Adrenal gland (tissue), 12 donors: Measurements from ENCODE around the gene FCHSD1. TPM values are rescaled to one million over a fixed set of nuclear protein-coding genes. Genes with fewer than 3 reads are reported as not detected.

Experiments used
- DNase-seq, 7 donors: peaks; one replicate each; pipeline ENCODE4 v3.0.0-alpha.2; 2019 to 2020
- H3K27ac ChIP-seq, 5 donors: fragments of 200-600 bp; sonication (generic) in 4 of 5; 1 replicate in 3 of 5; 2 replicates in 2 of 5; pipeline versions ENCODE4 v1.5.1 to v1.8.0; 2016 to 2020; ENCODE audit warnings: mild to moderate bottlenecking in 1 of 5
- H3K27me3 ChIP-seq: fragments of 200-600 bp; 2 replicates; pipeline ENCODE4 v1.8.0; 2021
- H3K36me3 ChIP-seq, 2 donors: fragments of 200-600 bp; replicated peaks in 1 of 2; 1 replicate in 1 of 2; 2 replicates in 1 of 2; pipeline versions ENCODE4 v1.5.1 to v1.8.0; 2018 to 2022
- H3K4me1 ChIP-seq, 2 donors: fragments of 200-600 bp; replicated peaks in 1 of 2; 1 replicate in 1 of 2; 2 replicates in 1 of 2; pipeline versions ENCODE4 v1.5.1 to v1.8.0; 2018 to 2021
- H3K4me3 ChIP-seq, 4 donors: fragments of 200-600 bp; sonication (generic) in 3 of 4; one replicate each; pipeline ENCODE4 v1.5.1; 2016 to 2018
- H3K9me3 ChIP-seq, 3 donors: fragments of 200-600 bp; sonication (generic) in 1 of 3; replicated peaks in 1 of 3; 1 replicate in 2 of 3; 2 replicates in 1 of 3; pipeline versions ENCODE4 v1.5.1 to v1.8.0; 2016 to 2021
- POLR2A ChIP-seq, 2 donors: fragments of 450-650 bp; IDR thresholded peaks; one replicate each; pipeline ENCODE4 v1.6.1; 2017; ENCODE audit warnings: antibody characterized with exemption in 2 of 2, mild to moderate bottlenecking in 2 of 2, moderate library complexity in 1 of 2
- WGBS, 4 donors: extraction: QIAGEN DNeasy Blood & Tissue Kit in 2 of 4; methylation state at CpG; one replicate each; pipeline versions ENCODE4 v1.1.5 to v1.1.7; 2013 to 2017; 5-methylcytosine and 5-hydroxymethylcytosine counted together
- intact Hi-C, 2 donors: fragments of 100-400 bp; cut with DNase I; formaldehyde crosslinking; loops; one replicate each; pipeline versions ENCODE4 v1.14.1 to v1.15.0; 2022 to 2023
- polyA plus RNA-seq, 3 donors: library from polyadenylated mRNA; stranded (reverse); fragments of 200-250 nt in 2 of 3; fragments of 350-450 nt in 1 of 3; fragmentation: Illumina TruSeq in 1 of 3; extraction: RNeasy Lipid Tissue Mini Kit (QIAGEN cat#74804) in 1 of 3; gene quantifications; one replicate each; pipeline ENCODE4 v1.2.3, GENCODE V29; 2013 to 2014
- total RNA-seq, 9 donors: library from RNA; depleted of rRNA in 4 of 9; stranded (reverse); fragments of >200 nt in 4 of 9; fragments of 120-200 nt in 1 of 9; fragmentation: NEBNext Ultra II Directional in 1 of 9; extraction: Animal tissue kit (Norgen Biotek cat#: 25700) in 1 of 9; gene quantifications; one replicate each; pipeline versions ENCODE4 v1.1.0 to v1.2.4, GENCODE V29; 2013 to 2023
- TF ChIP-seq, protein P1 (sequence below), 6 experiments: fragments of 450-650 bp in 4 of 6; fragments of 200-600 bp in 2 of 6; sonication (generic) in 1 of 6; IDR thresholded peaks; 1 replicate in 5 of 6; 2 replicates in 1 of 6; pipeline versions ENCODE4 v1.5.1 to v1.8.0; 2016 to 2021; ENCODE audit warnings: antibody characterized with exemption in 6 of 6, mild to moderate bottlenecking in 2 of 6, moderate library complexity in 1 of 6
- donor health status: healthy with polysubstance abuse.
- donor health status: Bipolar disorder and iron deficiency.
- donor health status: DM: yes; HTN: yes; CAD: no.
- donor health status: DM: no; HTN: no; CAD: no.
- donor health status: DM: no; HTN: no; CAD: no.
- donor health status: DM: yes; HTN: yes; CAD: no.

FCHSD1 gene
- total and polyA plus RNA-seq, 12 donors, result 3.7 to 53.9 (median 16.9) TPM

DNA sequence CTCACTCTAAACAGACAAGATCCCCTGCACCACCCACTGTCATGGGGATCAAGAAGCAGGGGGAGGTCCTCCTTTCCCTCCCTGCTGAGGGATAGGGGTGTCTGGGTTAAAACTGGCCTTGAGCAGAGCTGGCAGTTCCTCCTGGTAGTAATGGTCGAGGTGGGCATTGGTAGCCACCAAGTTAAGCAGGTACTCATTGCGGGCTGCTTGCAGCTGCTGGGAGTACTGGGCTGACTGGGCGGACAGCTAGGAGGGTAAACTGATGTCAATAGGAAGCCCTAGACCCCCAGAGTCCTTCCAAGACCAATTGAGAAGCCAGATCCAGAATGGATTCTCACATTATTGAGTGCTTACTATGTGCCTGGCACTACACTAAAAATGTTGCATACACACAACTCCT, 3.4 kb downstream of the FCHSD1 start:
- WGBS, 4 donors, result 74 to 92% (median 90%) methylated on average over 3 of the region's 3 CpGs
- Histone ChIP-seq H3K9me3 (no peaks in the 10 kb centered on the region), H3K36me3 (peaks cover 0 to 19% of the 10 kb centered on the region in 2 donors), H3K4me1 (peaks cover 0 to 4% of the 10 kb centered on the region in 2 donors), H3K27me3 (no peaks in the 10 kb centered on the region), H3K27ac (no peak overlapping the region), H3K4me3 (no peak overlapping the region)
- no peak for DNase-seq
- no peak for TF ChIP-seq POLR2A (IDR thresholded peaks at IDR 0.05)
- TF ChIP-seq, protein P1, sequence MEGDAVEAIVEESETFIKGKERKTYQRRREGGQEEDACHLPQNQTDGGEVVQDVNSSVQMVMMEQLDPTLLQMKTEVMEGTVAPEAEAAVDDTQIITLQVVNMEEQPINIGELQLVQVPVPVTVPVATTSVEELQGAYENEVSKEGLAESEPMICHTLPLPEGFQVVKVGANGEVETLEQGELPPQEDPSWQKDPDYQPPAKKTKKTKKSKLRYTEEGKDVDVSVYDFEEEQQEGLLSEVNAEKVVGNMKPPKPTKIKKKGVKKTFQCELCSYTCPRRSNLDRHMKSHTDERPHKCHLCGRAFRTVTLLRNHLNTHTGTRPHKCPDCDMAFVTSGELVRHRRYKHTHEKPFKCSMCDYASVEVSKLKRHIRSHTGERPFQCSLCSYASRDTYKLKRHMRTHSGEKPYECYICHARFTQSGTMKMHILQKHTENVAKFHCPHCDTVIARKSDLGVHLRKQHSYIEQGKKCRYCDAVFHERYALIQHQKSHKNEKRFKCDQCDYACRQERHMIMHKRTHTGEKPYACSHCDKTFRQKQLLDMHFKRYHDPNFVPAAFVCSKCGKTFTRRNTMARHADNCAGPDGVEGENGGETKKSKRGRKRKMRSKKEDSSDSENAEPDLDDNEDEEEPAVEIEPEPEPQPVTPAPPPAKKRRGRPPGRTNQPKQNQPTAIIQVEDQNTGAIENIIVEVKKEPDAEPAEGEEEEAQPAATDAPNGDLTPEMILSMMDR (IDR thresholded peaks at IDR 0.05), result no peak
- intact Hi-C loops, result no loop called here

DNA sequence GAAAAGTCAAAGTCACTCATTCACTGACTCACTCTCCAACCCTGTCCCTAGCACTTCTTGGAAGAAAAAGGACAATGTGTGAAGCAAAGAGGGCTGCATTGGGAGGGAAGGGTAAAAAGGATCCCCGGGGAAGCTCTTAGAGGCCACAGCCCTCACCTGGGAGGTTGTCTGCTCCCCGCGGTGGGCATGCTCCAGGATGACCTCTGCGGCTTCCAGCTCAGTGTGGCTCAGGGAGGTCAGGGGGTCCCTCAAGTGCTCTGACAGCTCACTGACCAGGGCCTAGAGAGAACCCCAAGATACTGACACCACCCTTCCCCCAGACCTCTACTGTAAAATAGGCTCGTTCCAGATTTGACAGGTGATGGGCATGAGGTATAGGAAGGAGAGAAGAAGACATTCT, 4.0 kb downstream of the FCHSD1 start:
- Histone ChIP-seq H3K4me3 (no peak overlapping the region), H3K4me1 (peaks cover 0 to 4% of the 10 kb centered on the region in 2 donors), H3K9me3 (no peaks in the 10 kb centered on the region), H3K27me3 (no peaks in the 10 kb centered on the region), H3K27ac (no peak overlapping the region), H3K36me3 (peaks cover 0 to 19% of the 10 kb centered on the region in 2 donors)
- intact Hi-C loops, result no loop called here
- DNase-seq, result no peak
- 92 to 97% (median 93%) methylated on average over 3 to 5 of the region's 5 CpGs for whole genome bisulfite sequencing, 4 donors
- TF ChIP-seq POLR2A (IDR thresholded peaks at IDR 0.05), result no peak
- TF ChIP-seq, protein P1 (IDR thresholded peaks at IDR 0.05), result no peak

DNA sequence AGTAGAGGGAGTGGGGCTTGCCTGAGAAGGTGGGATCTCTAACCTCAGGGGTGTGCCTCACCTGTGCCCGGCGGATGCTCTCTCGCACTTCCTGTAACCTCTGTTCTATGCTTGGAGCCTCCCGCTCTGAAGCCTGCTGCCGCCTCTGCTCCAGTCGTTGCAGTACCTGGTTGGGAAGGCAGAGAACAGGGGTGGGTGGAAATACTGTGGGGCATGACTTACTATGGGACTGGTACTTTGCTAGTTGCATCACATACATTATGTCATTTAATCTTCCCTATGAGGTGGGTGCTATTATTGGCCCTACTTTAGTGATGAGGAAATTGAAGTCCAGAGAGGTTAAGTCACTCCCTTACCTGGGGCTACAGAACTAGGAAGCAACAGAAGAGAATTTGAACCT, 5.2 kb downstream of the FCHSD1 start:
- Histone ChIP-seq H3K36me3 (peaks cover 0 to 19% of the 10 kb centered on the region in 2 donors), H3K27ac (no peak overlapping the region), H3K27me3 (no peaks in the 10 kb centered on the region), H3K9me3 (no peaks in the 10 kb centered on the region), H3K4me1 (no peaks in the 10 kb centered on the region), H3K4me3 (no peak overlapping the region)
- WGBS, 4 donors, result 91 to 95% (median 93%) methylated on average over 6 of the region's 6 CpGs
- TF ChIP-seq POLR2A (IDR thresholded peaks at IDR 0.05), result no peak
- TF ChIP-seq, protein P1 (IDR thresholded peaks at IDR 0.05), result no peak
- no peak for DNase-seq
- intact Hi-C loops, result no loop called here

DNA sequence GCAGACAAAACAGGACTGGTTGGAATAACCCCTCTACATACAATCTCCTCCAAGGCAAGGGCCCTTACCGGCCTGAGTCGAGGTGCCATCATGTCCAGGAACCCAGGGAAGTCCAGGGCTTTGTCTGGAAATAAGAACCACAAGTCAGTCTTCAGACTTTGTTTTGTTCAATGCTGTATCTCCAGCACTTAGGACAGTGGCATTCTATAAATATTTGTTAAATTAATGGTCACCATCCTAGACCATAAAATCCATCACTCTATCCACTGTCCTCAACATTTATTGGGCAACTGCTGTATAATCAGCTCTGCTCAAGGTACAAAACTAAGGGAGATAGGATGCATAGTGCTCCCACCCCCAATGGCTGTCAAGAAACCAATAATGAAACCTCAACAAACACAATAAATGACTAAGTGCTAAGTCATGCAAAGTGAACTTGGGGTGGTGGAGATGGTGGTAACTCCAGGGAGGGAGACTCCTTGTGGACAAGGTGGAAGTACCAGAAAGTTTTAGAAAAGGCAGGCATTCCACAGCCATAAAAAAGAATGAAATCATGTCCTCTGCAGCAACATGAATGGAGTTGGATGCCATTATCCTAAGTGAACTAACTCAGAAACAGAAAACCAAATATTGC, 9.5 kb downstream of the FCHSD1 start:
- Histone ChIP-seq H3K27me3 (no peaks in the 10 kb centered on the region), H3K9me3 (no peaks in the 10 kb centered on the region), H3K36me3 (peaks cover 0 to 19% of the 10 kb centered on the region in 2 donors), H3K27ac (no peak overlapping the region), H3K4me1 (peaks cover 7 to 9% of the 10 kb centered on the region in 2 donors), H3K4me3 (no peak overlapping the region)
- 94 to 100% (median 98%) methylated on average over 2 of the region's 2 CpGs for whole genome bisulfite sequencing, 4 donors
- no peak for TF ChIP-seq POLR2A (IDR thresholded peaks at IDR 0.05)
- TF ChIP-seq, protein P1 (IDR thresholded peaks at IDR 0.05), result no peak
- no peak for DNase-seq
- intact Hi-C loops, result no loop called here
